Skeletal muscle tissue (tissue), 4 donors: Measurements from ENCODE around the gene PCDHA7. TPM values are rescaled to one million over a fixed set of nuclear protein-coding genes. Genes with fewer than 3 reads are reported as not detected.
"Not testable (repeated sequence)": the region's sequence is repeated elsewhere in the genome, so short reads cannot be mapped to it uniquely, and the experiment has no call there.

Experiments
- H3K27ac ChIP-seq: one replicate; pipeline ENCODE4 v1.7.0; 2013; ENCODE audit warnings: mild to moderate bottlenecking, low read depth, low read length, inconsistent platforms
- H3K27me3 ChIP-seq, 3 donors: one replicate each; pipeline ENCODE4 v1.7.0; 2013; ENCODE audit warnings: low read length in 3 of 3; ENCODE audit not compliant: control insufficient read depth in 3 of 3, insufficient read depth in 3 of 3
- H3K36me3 ChIP-seq, 3 donors: one replicate each; pipeline ENCODE4 v1.7.0; 2013; ENCODE audit warnings: low read length in 3 of 3; ENCODE audit not compliant: control insufficient read depth in 3 of 3, insufficient read depth in 3 of 3
- H3K4me1 ChIP-seq, 3 donors: one replicate each; pipeline ENCODE4 v1.7.0; 2013; ENCODE audit warnings: low read length in 3 of 3, mild to moderate bottlenecking in 3 of 3; ENCODE audit not compliant: control insufficient read depth in 3 of 3, insufficient read depth in 3 of 3
- H3K4me3 ChIP-seq, 3 donors: one replicate each; pipeline ENCODE4 v1.7.0; 2013; ENCODE audit warnings: low read length in 3 of 3
- H3K9ac ChIP-seq, 3 donors: one replicate each; pipeline ENCODE4 v1.7.0; 2013; ENCODE audit warnings: low read length in 3 of 3, mild to moderate bottlenecking in 3 of 3, moderate library complexity in 2 of 3, low read depth in 1 of 3
- H3K9me3 ChIP-seq, 3 donors: one replicate each; pipeline ENCODE4 v1.7.0; 2013; ENCODE audit warnings: low read length in 3 of 3; ENCODE audit not compliant: control insufficient read depth in 3 of 3
- total RNA-seq: library from RNA; depleted of rRNA; stranded (reverse); fragments of >200 nt; gene quantifications from one replicate; pipeline ENCODE4 v1.2.3, GENCODE V29; 2014
- donor health status: Osteomylitis.

Gene PCDHA7
- total RNA-seq, 1 donor from 2014 or later = 0.52 TPM

- Histone ChIP-seq H3K9me3 (peaks cover 3 to 18% (median 16%) of the 10 kb centered on the region in 3 donors), H3K36me3 (no peaks in the 10 kb centered on the region), H3K4me1 (no peaks in the 10 kb centered on the region), H3K4me3 (peak overlapping the region in 1 of 3 donors; percentile 6), H3K27me3 (peaks cover 0 to 8% (median 0%) of the 10 kb centered on the region in 3 donors), H3K27ac (no peak overlapping the region), H3K9ac (no peak overlapping the region)
These were observed 37.4 kb upstream of the PCDHA7 start for GRCh38 chr5:140796718-140797095.

- Histone ChIP-seq H3K9ac (no peak within 1 kb of the TSS), H3K27me3 (peaks cover 0 to 15% (median 0%) of the 10 kb centered on the region in 3 donors), H3K9me3 (peaks cover 8 to 24% (median 9%) of the 10 kb centered on the region in 3 donors), H3K4me3 (peak within 1 kb of the TSS in 1 of 3 donors; percentile 15), H3K36me3 (no peaks in the 10 kb centered on the region), H3K4me1 (no peaks in the 10 kb centered on the region), H3K27ac (no peak within 1 kb of the TSS)
These were observed 33.1 kb upstream of the PCDHA7 start, which contains the start of gene PCDHA3 for GRCh38 chr5:140800816-140801493. Gene PCDHA3 (plus strand): TSS chr5:140801057.

- Histone ChIP-seq H3K4me3 (peak overlapping the region in 1 of 3 donors; percentile 15), H3K9me3 (peaks cover 8 to 22% (median 9%) of the 10 kb centered on the region in 3 donors), H3K4me1 (no peaks in the 10 kb centered on the region), H3K27ac (no peak overlapping the region), H3K36me3 (no peaks in the 10 kb centered on the region), H3K27me3 (peaks cover 0 to 15% (median 0%) of the 10 kb centered on the region in 3 donors), H3K9ac (no peak overlapping the region)
These were observed 32.6 kb upstream of the PCDHA7 start for GRCh38 chr5:140801494-140801841.

- Histone ChIP-seq H3K4me3 (peak overlapping the region in 1 of 3 donors; percentile 13), H3K9me3 (peaks cover 9 to 20% (median 12%) of the 10 kb centered on the region in 3 donors)
- not testable (repeated sequence) for H3K36me3 ChIP-seq, H3K27me3 ChIP-seq, H3K4me1 ChIP-seq, H3K27ac ChIP-seq, H3K9ac ChIP-seq
These were observed 31.7 kb upstream of the PCDHA7 start for GRCh38 chr5:140802381-140802780.

- no peaks in the 10 kb centered on the region for H3K36me3 ChIP-seq
- peaks cover 9 to 22% (median 12%) of the 10 kb centered on the region in 3 donors for H3K9me3 ChIP-seq
- no peak overlapping the region for H3K9ac ChIP-seq
- H3K27me3 ChIP-seq = peaks cover 0 to 9% (median 0%) of the 10 kb centered on the region in 3 donors
- no peak overlapping the region for H3K27ac ChIP-seq
- no peaks in the 10 kb centered on the region for H3K4me1 ChIP-seq
- H3K4me3 ChIP-seq = peak overlapping the region in 1 of 3 donors; percentile 13
These were observed 31.2 kb upstream of the PCDHA7 start for GRCh38 chr5:140802781-140803271.

GRCh38 chr5:140806834-140807775, 27.0 kb upstream of the PCDHA7 start, which contains the start of gene PCDHA4:
Gene PCDHA4 (plus strand): TSS chr5:140807068.
- H3K4me3 ChIP-seq = peak within 1 kb of the TSS in 1 of 3 donors; percentile 16
- no peak within 1 kb of the TSS for H3K27ac ChIP-seq
- no peak within 1 kb of the TSS for H3K9ac ChIP-seq
- peaks cover 7 to 27% (median 10%) of the 10 kb centered on the region in 3 donors for H3K9me3 ChIP-seq
- no peaks in the 10 kb centered on the region for H3K36me3 ChIP-seq
- H3K4me1 ChIP-seq = no peaks in the 10 kb centered on the region
- peaks cover 0 to 6% (median 0%) of the 10 kb centered on the region in 3 donors for H3K27me3 ChIP-seq

- H3K27ac ChIP-seq, H3K27me3 ChIP-seq, H3K9ac ChIP-seq, H3K36me3 ChIP-seq, H3K4me3 ChIP-seq, H3K4me1 ChIP-seq: not testable (repeated sequence)
- H3K9me3 ChIP-seq = peaks cover 3 to 15% (median 7%) of the 10 kb centered on the region in 3 donors
These were observed 25.7 kb upstream of the PCDHA7 start for GRCh38 chr5:140808241-140808888.

GRCh38 chr5:140808889-140809291, 25.2 kb upstream of the PCDHA7 start:
- Histone ChIP-seq H3K9ac (no peak overlapping the region), H3K9me3 (peaks cover 3 to 15% (median 5%) of the 10 kb centered on the region in 3 donors), H3K36me3 (no peaks in the 10 kb centered on the region), H3K27me3 (no peaks in the 10 kb centered on the region), H3K4me3 (no peak overlapping the region), H3K27ac (no peak overlapping the region), H3K4me1 (no peaks in the 10 kb centered on the region)

- Histone ChIP-seq H3K9me3 (peaks cover 0 to 8% (median 0%) of the 10 kb centered on the region in 3 donors), H3K27me3 (peaks cover 0 to 10% (median 0%) of the 10 kb centered on the region in 3 donors), H3K27ac (no peak within 1 kb of the TSS), H3K4me3 (peak within 1 kb of the TSS in 1 of 3 donors; percentile 7), H3K9ac (no peak within 1 kb of the TSS), H3K4me1 (no peaks in the 10 kb centered on the region), H3K36me3 (no peaks in the 10 kb centered on the region)
These were observed 12.4 kb upstream of the PCDHA7 start, which contains the start of gene PCDHA5 for GRCh38 chr5:140821375-140822280. Gene PCDHA5 (plus strand): TSS chr5:140821613.
